HG03565 (cell line): Measurements from ENCODE around the gene SLC33A1.

ENCODE experiments used
- ATAC-seq: cut with Tn5 transposase; IDR thresholded peaks from one replicate; pipeline ENCODE4 v1.9.1; 2021; ENCODE audit warnings: mild to moderate bottlenecking, moderate library complexity; ENCODE audit not compliant: unreplicated experiment

The SLC33A1 gene

DNA sequence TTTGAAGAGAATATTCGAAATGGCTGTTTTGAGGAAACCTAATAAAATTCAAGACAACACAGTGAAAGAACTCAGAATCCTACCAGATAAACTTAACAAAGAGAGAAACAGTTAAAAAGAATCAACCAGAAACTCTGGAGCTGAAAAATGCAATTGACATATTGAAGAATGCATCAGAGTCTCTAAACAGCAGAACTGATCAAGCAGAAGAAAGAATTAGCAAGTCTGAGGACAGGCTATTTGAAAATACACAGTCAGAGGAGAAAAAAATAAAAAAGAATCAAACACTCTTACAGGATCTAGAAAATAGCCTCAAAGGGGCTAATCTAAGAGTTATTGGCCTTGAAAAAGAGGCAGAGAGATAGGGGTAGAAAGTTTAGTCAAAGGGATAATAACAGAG, 61.7 kb downstream of the SLC33A1 start:
- no peak for ATAC-seq

- ATAC-seq, result no peak
These were observed 63.0 kb downstream of the SLC33A1 start for GRCh38 chr3:155791190-155791589.

GRCh38 chr3:155790272-155790925, 63.8 kb downstream of the SLC33A1 start:
- no peak for ATAC-seq

- ATAC-seq, result no peak
These were observed 68.4 kb downstream of the SLC33A1 start for GRCh38 chr3:155785662-155786295.

- ATAC-seq, result no peak
These were observed 71.8 kb downstream of the SLC33A1 start for GRCh38 chr3:155782390-155782953.

DNA sequence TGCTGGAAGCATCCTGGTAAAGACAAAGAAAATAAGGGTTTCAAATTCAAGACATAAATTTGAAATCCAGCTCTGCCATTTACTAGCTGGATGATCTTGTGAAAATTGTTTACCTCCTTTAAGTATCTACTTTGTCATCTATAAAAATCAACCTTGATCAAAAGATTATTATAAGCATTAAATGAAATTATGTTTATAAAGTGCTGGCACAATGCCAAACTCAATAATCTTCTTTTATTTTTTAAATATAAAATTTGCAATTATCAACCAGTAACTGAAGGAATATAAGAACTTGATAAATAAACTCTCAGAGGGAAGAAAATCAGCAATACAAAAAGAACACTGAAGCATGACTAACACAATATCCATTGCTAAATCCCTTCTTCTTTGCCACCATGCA, 73.9 kb downstream of the SLC33A1 start:
- no peak for ATAC-seq

GRCh38 chr3:155778462-155778861, 75.8 kb downstream of the SLC33A1 start:
- no peak for ATAC-seq

DNA sequence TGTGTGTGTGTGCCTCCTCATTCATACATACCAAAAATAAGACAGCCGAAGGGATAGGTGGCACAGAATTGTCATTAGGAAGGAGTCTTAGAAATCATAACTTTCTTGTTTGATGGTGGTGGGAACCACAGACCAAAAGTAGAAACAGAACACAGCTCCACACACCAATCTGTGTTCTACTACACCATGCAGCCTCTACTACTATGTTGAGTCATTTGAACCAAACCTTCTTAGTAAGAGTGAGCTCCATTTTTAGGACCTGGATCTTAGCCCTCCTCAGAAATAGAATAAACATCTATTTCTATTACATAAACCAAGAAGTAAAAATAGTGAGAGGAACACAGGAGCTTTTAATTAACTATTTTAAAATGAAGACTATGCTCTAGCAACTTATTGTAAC, 81.4 kb downstream of the SLC33A1 start:
- ATAC-seq, result peak; percentile 45

DNA sequence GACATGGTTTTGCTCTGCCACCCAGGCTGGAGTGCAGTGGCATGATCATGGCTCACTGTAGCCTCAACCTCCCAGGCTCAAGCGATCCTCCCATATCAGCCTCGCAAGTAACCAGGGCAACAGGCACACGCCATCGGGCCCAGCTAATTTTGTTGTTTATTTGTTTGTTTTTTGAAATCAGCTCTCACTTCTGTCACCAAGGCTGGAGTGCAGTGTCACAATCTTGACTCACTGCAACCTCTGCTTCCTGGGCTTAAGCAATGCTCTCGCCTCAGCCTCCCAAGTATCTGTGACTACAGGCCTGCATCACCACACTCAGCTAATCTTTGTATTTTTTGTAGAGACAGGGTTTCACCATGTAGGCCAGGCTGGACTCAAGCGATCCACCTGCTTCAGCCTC, 83.1 kb downstream of the SLC33A1 start:
- no peak for ATAC-seq
